GM21390 (cell line): ENCODE data around the gene LHX5.

ENCODE experiments used
- ATAC-seq: cut with Tn5 transposase; IDR thresholded peaks from one replicate; pipeline ENCODE4 v1.9.1; 2021; ENCODE audit not compliant: unreplicated experiment

The LHX5 gene

DNA sequence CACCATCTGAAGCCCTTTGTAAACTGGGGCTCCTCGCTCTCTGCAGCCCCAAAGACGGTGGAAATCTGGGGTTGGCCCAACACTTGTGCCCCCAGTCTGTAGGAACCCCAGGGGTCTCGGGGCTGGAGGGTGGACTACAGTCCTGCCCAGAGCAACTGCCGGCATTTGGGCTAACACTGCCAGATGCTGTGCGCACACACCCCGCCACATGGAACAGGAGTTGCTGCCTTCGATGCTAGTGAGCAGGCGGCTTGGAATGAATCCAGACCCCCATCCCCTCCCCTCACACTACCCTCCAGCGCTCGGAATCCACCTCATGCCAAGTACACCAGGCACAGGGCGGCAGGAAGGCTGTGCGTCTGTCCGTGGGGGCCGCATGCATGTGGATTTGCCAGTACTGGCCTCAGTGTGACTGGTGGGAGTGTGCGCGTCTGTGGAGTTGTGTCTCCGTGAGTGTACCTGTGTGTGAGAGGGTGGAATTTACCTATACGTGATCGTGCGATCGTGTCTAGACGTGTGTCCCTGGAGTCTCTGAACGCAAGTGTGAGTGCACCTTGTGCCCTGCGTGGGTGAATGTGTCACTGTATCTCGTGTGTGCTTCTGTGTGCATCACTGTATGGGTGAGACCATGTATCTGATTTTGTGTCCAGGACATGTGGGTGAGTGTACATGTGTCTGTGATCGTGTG is 5.1 kb downstream of the LHX5 start:
- ATAC-seq = no peak

DNA sequence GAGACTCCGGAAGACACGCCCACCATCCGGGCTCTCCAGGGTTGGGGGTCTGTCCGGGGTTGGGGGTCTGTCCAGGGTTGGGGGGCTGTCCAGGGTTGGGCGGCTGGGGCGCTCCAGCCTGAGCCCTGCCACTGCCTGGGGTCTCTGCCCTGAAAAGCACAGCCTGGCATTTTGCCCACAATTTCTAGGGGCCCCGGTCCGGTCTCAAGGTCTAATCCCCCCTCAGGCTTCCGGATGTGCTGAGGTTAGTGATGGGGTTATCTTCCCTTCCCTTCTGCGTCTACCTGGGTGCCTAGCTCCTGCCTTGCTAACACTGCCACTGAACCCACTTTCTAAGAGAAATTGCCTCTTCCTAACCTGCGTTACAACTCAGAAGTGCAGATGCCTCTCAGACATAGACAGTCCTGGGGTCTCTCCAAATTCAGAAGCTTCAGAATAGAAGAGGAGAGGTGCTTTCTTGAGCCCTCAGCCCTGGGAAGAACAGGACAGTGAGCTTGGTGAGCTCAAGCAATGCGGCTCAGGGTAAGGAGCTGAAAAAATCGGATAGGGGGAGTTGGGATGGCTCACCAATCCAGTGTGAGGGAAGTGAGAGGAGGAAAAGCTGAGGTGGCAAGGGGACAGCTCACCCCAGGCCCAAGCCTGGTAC is 5.7 kb downstream of the LHX5 start:
- no peak for ATAC-seq

DNA sequence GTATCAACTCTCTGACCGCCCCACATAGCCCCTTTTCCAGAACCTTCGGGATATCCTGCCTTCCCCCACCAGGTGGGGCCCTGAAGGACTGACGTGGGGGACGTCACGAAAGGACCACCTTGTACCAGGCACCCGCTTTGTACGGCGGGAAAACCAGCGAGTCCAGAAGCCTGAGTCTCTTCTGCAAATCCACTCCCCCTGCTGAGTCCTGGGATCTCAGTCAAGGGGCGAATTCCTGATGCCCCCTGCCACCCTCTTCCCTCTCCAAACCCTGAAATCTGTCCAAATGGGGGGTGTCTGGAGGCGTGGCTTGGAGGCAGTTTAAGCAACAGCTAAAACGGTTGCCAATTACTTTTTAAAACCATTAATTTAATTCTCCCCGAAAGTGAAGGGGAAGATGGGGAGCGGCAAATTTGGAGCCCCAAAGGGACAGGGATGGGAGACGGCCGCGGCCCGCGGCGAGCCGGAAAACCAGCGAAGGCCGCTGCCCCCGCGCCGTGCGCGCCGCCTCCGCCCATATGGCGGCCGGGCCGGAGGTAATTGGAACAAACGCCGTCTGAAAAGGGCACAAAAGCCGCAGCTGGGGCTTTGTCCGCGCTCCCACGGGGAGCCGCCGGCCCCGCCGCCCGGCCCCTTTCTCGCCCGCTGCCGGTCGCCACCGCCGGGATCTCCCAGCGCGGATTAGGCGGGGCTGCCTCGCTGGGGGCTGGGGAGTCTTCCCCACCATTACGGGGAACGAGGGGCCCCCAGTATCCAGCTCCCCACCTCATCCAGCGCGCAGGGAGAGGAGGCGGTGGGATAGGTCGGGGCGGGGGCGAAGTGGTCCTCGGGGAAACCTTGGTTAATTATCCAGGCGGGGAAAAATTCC is 6.6 kb downstream of the LHX5 start:
- ATAC-seq = no peak

DNA sequence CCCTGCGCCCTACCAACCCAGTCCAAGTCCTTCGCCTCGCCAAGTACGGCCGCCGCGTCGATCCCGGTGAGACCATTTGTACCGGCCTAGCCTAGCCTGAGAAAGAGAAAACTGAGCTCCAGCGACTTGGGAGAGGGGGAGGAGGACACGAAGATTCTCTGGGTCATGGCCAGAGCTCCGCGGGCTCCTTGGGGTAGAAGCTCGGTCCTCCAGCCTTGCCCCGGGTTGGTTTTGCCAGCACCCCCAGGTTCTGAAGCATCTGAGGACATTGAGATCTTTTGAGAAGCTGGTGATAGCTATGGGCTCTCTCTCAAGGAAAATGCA is 7.3 kb downstream of the LHX5 start:
- ATAC-seq = no peak

DNA sequence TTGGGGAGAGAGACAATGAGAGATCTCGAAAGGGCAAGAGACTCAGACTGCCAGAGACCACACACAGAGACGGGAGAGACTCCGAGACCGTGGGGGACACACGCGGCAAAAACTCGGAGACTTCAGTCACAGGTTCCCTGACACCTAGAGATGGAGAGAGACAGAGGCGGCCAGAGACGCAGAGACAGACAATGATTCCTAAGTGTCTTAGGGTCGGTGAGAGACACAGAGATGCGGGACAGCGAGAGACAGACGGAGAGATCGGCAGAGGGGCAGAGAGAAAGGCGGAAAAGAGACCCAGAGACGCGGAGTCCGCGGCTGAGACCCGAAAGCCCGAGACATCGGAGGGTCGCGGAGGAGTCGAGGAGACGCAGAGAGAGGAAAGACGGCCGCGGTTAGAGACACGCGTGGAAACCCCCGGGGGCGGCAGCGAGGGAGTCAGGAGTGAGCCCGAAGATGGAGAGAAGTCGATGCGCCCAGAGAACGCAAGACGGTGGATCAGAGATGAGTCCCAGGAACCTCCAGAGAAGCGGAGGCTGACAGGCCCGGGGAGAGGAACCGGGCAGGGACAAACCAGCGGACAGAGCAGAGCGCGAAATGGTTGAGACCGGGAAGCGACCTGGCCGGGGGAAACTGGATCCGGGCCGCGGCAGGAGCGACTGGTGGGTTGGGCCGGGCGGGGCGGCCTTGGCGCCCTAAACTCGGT is 7.8 kb downstream of the LHX5 start:
- ATAC-seq = no peak

DNA sequence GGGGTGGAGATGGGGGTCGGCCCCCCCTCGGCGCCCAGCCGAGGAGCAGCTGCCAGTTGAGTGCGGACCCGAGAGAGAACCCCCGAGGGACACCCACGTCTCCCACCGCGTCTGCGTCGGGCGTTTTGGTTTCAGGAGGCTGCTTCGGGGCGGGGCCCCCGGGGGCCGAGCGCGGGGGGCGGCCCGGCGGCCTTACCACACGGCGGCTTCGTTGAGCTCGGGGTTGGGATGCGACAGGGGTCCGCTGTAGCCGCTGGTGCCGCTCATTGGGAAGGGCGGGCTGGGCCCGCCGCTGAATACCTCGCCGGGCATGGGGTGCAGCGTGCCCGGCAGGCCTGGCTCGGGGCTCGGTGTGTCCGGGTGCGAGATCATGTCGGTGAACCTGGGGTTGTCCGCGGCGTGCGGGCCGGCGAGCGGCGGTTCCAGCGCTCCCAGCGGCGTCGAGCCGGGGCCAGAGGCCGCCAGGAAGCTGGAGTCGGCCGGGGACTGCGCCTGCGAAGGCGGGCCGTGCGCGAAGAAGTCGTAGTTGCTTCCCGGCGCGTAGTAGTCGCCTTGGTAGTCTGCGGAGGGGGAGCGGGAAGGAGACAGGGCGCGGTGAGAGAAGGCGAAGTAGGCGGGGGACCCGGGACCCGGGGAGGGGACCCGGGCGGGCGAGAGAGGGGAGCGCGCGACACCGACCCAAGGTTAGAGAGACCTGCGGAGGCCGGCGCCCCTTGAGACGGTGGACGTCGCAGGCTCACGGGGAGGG is 8.5 kb downstream of the LHX5 start:
- no peak for ATAC-seq

DNA sequence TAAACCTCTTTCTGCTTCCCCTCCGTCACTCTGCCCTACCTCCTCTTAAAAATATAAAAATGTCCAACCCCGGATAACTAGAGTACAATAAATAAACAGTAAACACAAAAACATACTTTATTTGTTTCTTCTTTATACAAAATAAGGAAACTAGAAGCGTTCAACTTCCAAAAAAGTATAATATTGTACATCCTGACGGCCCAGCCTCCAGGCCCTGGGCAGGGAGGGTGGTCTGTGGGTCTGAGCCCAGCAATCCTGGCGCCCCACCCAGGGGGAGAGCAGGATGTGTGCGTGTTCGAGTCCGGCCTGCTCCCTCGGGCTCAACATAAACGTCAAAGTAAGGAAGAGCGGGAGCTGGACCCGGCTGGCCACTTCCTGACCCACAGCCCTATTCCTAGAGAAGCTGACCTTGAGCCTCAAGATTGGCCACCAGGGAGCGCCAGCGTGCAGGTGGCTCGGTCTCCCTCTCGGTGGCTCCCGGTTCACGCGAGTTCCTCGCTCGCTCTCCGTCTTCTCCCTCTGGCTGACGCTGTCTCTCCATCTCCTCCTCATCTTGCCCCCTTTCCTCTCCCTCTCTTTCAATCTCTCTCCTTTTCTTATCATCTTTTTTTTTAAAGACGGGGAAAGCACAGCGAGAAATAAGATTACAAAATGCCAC is 9.4 kb downstream of the LHX5 start:
- ATAC-seq = no peak

DNA sequence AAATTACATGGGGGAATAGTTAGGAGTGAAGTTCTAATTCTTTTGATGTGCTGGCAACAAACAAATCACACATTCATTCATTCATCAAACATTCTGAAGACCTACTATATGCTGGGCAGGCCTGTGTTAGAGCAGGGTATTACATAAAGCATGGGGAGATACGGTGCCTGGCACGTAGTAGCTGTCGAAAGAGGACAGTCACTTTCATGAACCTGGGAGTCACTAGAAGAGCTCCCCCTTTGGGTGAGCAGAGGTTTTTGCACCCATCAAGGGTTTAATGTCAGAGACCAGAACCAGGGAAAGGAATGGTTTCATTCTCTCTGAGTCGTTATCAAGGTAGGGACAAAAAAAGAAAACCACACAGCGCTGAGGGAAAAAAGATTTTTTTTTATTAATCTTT is 10.0 kb downstream of the LHX5 start:
- ATAC-seq = no peak

DNA sequence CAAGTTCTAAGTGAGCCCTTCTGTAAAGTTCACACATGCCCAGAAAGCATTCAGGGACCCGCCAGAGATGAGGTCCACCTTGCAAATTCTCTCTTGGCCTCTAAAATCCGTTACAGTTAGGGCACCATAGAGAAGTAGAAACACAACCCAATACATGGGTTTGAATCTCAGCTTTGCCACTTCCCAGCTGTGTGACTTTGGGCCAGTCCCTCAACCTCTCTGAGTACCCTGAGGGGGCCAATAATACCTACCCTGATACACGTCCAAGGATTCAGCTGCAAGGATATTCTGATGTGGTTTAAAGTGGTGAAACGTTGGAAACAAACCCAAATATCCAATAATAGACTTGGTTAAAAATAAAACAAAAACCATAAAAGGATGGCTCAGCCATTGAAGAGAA is 11.7 kb downstream of the LHX5 start:
- no peak for ATAC-seq

DNA sequence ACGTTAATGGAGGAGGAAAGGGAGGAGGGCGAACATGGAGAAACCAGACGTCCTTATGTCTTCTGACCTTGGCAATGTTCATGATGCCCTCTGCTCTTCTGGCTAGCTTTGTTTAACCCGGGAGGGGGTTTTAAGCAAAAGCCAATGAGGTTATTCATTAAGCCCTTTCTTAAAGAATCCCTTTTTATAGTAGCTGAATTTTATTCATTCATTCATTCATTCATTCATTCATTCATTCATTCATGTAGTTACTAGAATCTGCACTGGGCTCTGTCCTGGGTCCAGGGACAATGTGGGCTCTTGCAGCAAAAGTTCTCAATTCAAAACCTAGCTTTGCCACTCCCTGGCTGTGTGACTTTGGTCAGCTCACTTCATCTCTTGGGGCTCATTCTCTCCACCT is 14.0 kb downstream of the LHX5 start:
- no peak for ATAC-seq

DNA sequence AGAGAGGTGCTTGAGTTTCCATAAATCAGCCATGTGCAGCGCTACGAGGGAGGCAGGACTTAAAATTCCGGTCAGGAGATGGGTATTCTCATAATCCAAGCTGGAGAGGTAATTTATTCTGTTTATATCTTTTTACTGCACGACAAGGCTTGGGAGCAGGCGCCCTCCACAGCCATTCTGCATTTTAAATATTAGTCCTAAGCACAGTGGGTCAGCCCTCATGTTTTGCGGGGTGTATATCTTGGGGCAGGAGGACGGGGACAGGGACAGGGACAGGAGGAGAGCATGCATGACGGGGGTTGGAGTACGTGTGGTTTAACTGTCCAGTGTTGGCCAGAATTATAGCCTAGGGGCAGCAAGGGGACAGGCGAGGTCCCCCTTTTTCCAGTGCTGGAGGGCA is 14.5 kb downstream of the LHX5 start:
- ATAC-seq = no peak

DNA sequence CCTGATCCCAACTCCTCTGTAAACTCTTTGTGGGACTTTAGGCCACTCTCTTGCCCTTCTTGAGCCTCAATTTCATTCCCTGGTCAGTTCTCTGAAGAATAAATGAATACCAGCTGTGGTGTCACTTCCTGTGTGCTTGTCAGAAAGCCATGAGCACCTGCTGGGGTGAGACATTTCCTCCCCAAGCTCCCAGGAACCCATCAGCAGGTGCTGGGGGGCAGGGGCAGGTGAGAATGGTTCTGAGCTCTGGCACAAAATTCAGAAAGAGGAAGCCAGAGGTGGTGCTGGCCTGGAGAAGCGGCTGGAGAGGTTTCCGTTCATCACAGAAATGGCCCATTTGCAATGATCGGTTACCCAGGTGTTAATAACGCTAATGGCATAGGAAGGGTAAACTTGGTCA is 14.9 kb downstream of the LHX5 start:
- ATAC-seq = no peak

DNA sequence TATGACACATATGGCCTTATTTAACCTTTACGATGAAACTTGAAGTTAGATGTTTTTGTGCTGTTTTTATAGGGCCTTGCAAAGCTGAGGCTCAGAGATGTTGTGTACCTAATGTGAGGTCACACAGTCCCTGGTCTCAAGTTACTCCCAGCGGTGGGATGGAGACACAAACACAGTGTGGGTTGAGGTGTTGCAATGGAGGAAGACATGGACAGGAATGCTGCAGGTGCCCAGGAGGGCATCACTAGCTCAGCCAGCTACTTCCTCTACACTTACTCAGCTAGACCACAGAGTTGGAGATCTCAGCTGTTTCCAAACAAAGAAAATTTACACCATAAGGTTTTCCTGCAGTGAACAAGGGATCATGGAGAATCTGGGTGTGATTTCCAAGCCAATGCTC is 15.5 kb downstream of the LHX5 start:
- ATAC-seq = no peak

DNA sequence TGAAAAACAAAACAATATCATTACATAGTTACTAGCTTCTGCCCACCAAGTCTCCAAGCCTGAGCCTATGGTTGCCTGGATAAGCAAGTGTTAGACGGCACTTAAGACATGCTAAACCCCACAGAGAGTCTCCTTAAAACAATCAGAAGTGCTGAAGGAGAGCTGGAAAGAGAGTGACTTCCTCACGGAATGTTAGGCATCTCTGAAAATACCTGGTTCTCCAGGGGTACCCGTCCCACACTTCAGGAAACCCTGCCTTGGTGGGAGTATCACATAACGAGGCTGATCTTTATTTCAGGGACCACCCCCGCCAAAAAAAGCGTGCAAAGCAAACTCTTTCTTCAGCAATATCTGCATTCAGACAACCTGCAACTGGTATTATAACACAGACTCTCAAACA is 18.3 kb downstream of the LHX5 start:
- ATAC-seq = no peak

DNA sequence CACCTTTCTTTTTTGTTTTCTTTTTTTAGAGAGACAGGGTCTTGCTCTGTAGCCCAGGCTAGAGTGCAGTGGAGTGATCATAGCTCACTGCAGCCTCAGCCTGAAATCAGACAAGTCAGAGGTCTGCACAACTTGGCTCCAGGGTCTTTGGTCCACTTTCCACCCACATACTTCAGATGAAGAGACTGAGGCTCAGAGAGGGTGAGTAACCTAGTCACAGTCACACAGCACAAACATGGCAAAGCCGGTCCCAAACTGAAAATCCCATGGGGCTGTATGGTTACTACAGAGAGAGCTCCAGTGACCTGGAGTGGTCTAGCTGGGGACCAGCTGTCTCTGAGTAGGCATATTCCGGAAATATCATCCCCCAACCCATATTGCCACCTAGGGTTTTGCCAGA is 19.2 kb downstream of the LHX5 start:
- ATAC-seq = no peak

DNA sequence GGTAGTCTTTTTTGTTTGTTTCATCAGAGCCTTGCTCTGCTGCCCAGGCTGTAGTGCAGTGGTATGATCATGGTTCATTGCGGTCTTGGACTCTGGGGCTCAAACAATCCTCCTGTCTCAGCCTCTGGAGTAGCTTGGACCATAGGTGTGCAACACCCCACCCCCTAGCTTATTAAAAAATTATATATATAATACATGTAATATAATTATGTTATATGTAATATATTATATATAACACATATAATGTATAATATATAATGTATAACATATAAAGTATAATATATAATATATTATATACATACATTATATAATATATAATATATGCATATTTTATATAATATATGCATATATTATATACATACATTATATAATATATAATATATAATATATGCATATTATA is 21.8 kb downstream of the LHX5 start:
- ATAC-seq = no peak

DNA sequence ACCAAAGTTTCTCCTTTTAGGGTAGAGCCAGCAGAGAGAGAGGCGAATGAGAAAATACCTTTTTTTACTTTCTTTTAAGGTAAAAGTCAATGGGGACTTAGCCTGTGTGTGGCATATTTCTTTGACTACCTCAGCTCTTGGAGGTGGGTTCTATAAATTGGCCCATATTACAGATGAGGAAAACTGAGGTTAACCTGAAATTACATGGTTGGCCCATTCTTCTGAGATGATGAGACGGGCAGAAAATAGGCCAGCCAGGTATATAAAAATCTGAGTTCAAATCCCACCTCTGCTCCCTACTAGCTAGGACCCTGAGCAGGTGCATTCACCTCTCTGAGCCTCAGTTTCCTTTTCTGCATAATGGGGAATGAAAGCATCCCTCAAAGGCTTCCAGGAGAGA is 22.4 kb downstream of the LHX5 start:
- no peak for ATAC-seq

DNA sequence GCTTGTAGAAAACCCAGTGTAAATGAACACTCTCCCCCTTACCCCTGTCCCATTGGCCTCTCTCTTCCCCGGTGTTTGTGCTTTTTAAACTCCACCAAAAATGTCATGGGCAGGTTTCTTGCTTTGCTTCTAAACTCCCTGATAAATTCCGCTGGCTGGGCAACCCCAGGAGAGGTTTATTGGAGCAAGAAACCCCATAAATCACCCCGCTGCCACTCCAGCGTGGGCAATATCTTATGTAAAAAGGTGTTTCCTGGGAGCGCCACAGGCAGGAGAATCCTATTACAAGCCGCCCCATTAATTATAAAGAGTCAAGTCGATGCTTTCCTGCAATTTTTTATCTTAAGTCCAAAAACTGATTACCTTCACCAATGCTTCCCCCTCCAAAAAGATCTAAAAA is 22.8 kb downstream of the LHX5 start:
- ATAC-seq = no peak

DNA sequence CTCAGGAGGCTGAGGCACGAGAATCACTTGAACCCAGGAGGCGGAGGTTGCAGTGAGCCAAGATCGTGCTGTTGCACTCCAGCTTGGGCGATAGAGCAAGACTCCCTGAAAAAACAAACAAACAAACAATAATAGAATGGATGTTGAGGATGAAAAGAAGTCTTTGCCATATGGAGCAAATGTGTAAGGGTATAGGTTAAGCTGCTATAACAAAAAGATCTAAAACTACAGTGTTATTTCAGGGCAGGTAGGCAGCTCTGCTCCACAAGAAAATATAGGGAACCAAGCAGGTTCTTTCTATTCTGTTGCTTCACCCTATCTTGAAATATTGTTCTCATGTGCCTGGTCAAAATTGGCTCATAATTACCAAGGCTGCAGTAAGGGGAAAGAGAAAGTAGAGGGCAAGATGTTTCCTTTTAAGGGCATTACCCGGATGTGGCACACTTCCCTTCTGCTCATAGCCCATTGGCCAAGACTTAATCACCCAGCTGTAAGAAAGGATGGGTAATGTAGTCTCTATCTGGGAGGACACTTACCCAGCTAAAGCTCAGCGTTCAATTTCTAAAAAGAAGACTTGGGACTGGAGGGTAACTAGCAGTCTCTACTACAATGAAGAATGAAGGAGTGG is 26.0 kb downstream of the LHX5 start:
- ATAC-seq = no peak

DNA sequence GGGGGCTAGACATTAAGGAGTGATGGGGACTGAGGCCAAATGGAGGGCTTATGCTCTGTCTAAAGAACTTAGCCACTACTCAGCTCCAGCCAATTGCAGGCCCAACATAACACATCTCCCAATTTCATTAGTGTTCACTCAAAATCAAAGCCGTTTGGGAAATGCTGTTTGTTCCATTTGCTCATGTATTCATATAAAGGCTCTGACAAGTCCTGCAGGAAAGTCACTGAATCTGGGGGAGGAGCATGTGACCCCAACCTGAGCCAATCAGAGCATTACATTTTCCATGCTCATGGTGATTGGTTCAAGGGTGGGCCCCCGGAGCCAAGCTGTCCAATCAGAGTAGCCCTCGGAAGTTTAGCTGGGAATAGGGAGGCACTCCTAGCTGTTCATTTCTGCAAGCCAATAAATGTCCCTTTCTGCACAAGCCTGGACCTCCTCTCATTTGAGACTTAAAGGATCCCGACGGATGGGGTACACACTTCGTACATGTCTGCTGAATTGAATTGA is 28.6 kb downstream of the LHX5 start:
- ATAC-seq = no peak
